ELR (cell line): ENCODE measurements around the gene RCAN3.
"Not testable (repeated sequence)": the region's sequence is repeated elsewhere in the genome, so short reads cannot be mapped to it uniquely, and the experiment has no call there.

Source experiments
- DNase-seq: peaks from one replicate; pipeline ENCODE4 v3.0.0-alpha.2; 2015; ENCODE audit warnings: low read depth

RCAN3 gene

GRCh38 chr1:24486331-24487065 is 16.1 kb upstream of the RCAN3 start:
- DNase-seq, result no peak

- DNase-seq, result no peak
Observed at GRCh38 chr1:24487455-24487854, 15.2 kb upstream of the RCAN3 start.

- not testable (repeated sequence) for DNase-seq
Observed at GRCh38 chr1:24488159-24488558, 14.5 kb upstream of the RCAN3 start.

GRCh38 chr1:24489674-24490073 is 13.0 kb upstream of the RCAN3 start:
- DNase-seq, result no peak

- no peak for DNase-seq
Observed at GRCh38 chr1:24490101-24490781, 12.4 kb upstream of the RCAN3 start.

- peak; percentile 40 for DNase-seq
Observed at GRCh38 chr1:24491577-24492360, 10.9 kb upstream of the RCAN3 start.

- DNase-seq, result not testable (repeated sequence)
Observed at GRCh38 chr1:24492935-24493334, 9.7 kb upstream of the RCAN3 start.

- no peak for DNase-seq
Observed at GRCh38 chr1:24493785-24494184, 8.9 kb upstream of the RCAN3 start.

- no peak for DNase-seq
Observed at GRCh38 chr1:24498589-24498988, 4.0 kb upstream of the RCAN3 start.

GRCh38 chr1:24500448-24501048 is 2.1 kb upstream of the RCAN3 start:
- no peak for DNase-seq

- peak; percentile 70 for DNase-seq
Observed at GRCh38 chr1:24501371-24502064, 1.1 kb upstream of the RCAN3 start.

- peak; percentile 82 for DNase-seq
Observed at GRCh38 chr1:24502065-24502708, 449 bp upstream of the RCAN3 start.

- no peak for DNase-seq
Observed at GRCh38 chr1:24503059-24503751, 569 bp downstream of the RCAN3 start.

GRCh38 chr1:24503870-24504523 is 1.4 kb downstream of the RCAN3 start:
- DNase-seq, result no peak

GRCh38 chr1:24504560-24504959 is 1.9 kb downstream of the RCAN3 start:
- DNase-seq, result no peak

- no peak for DNase-seq
Observed at GRCh38 chr1:24505816-24506215, 3.2 kb downstream of the RCAN3 start.

GRCh38 chr1:24506691-24507381 is 4.2 kb downstream of the RCAN3 start:
- no peak for DNase-seq

GRCh38 chr1:24507405-24507804 is 4.8 kb downstream of the RCAN3 start:
- DNase-seq, result no peak

GRCh38 chr1:24508911-24509310 is 6.3 kb downstream of the RCAN3 start:
- no peak for DNase-seq

- DNase-seq, result no peak
Observed at GRCh38 chr1:24513706-24514105, 11.1 kb downstream of the RCAN3 start.
